A673 (cell line): ENCODE data around the gene SLAIN2.

Source experiments
- EZH2 ChIP-seq: fragments of 200-600 bp; sonication (generic); IDR thresholded peaks from 2 replicates; pipeline ENCODE4 v1.6.1; 2017; ENCODE audit warnings: borderline replicate concordance, low read depth, mild to moderate bottlenecking, mixed read lengths, antibody characterized with exemption, low read length; ENCODE audit not compliant: poor library complexity, severe bottlenecking
- TF ChIP-seq, protein P1 (sequence below): fragments of 300-800, 200-600 bp; sonication (generic); conservative IDR thresholded peaks from 2 replicates; pipeline ENCODE4 v1.5.1; 2017; ENCODE audit warnings: low read depth, mild to moderate bottlenecking, antibody characterized with exemption, low read length, moderate library complexity, mixed read lengths

DNA sequence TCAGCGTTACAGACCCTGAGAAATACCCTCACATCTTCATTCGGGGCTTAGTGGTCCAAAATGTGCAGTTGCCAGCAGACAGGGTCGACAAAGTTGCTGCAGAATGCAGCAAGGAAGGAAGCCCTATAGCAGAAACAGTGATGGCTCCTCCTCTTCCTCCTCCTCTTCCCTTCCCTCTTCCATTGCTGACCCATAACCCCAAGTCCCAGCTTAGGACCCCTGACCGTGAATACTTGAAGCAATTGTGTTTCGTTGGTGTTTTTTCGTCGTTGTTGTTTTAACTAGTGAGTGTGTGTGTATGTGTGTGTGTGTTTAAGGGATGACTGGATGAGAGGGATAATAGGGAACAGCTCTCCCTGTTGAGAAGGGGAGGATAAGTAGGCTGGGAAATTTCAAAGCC is 69.5 kb downstream of the SLAIN2 start:
- TF ChIP-seq, protein P1, sequence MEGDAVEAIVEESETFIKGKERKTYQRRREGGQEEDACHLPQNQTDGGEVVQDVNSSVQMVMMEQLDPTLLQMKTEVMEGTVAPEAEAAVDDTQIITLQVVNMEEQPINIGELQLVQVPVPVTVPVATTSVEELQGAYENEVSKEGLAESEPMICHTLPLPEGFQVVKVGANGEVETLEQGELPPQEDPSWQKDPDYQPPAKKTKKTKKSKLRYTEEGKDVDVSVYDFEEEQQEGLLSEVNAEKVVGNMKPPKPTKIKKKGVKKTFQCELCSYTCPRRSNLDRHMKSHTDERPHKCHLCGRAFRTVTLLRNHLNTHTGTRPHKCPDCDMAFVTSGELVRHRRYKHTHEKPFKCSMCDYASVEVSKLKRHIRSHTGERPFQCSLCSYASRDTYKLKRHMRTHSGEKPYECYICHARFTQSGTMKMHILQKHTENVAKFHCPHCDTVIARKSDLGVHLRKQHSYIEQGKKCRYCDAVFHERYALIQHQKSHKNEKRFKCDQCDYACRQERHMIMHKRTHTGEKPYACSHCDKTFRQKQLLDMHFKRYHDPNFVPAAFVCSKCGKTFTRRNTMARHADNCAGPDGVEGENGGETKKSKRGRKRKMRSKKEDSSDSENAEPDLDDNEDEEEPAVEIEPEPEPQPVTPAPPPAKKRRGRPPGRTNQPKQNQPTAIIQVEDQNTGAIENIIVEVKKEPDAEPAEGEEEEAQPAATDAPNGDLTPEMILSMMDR, result no peak
- no peak for TF ChIP-seq EZH2
